Ascending aorta (tissue), 2 donors: ENCODE measurements around the gene SEPTIN5. TPM values are rescaled to one million over a fixed set of nuclear protein-coding genes. Genes with fewer than 3 reads are reported as not detected.

Experiments
- DNase-seq, 2 donors: peaks; one replicate each; pipeline ENCODE4 v3.0.0-alpha.2; 2019; ENCODE audit warnings: low spot score in 2 of 2
- H3K27ac ChIP-seq, 2 donors: fragments of 200-600 bp; sonication (generic); one replicate each; pipeline ENCODE4 v1.5.1; 2016 to 2017; ENCODE audit warnings: mild to moderate bottlenecking in 1 of 2
- H3K27me3 ChIP-seq: fragments of 200-600 bp; sonication (generic); one replicate; pipeline ENCODE4 v1.5.1; 2017
- H3K36me3 ChIP-seq, 2 donors: fragments of 200-600 bp; sonication (generic); one replicate each; pipeline ENCODE4 v1.5.1; 2016
- H3K4me1 ChIP-seq, 2 donors: fragments of 200-600 bp; sonication (generic); one replicate each; pipeline ENCODE4 v1.5.1; 2016 to 2017; ENCODE audit warnings: mild to moderate bottlenecking in 1 of 2
- H3K4me3 ChIP-seq, 2 donors: fragments of 200-600 bp; sonication (generic); one replicate each; pipeline ENCODE4 v1.5.1; 2016 to 2017; ENCODE audit warnings: mild to moderate bottlenecking in 1 of 2
- H3K9me3 ChIP-seq, 2 donors: fragments of 200-600 bp; sonication (generic); one replicate each; pipeline ENCODE4 v1.5.1; 2016
- intact Hi-C: fragments of 100-400 bp; cut with DNase I; formaldehyde crosslinking; loops from one replicate; pipeline ENCODE4 v1.15.1; 2023
- total RNA-seq: library from RNA; depleted of rRNA; stranded (reverse); fragments of >200 nt; gene quantifications from one replicate; pipeline ENCODE4 v1.1.0, GENCODE V29; 2016
- TF ChIP-seq, protein P1 (sequence below), 3 experiments: fragments of 200-600 bp in 2 of 3; fragments of 450-650 bp in 1 of 3; sonication (generic) in 2 of 3; IDR thresholded peaks; one replicate each; pipeline ENCODE4 v1.5.1; 2016 to 2019; ENCODE audit warnings: antibody characterized with exemption in 3 of 3, mild to moderate bottlenecking in 1 of 3, moderate library complexity in 1 of 3

Gene SEPTIN5
- total RNA-seq, 1 donor from 2014 or later: 105 TPM

DNA sequence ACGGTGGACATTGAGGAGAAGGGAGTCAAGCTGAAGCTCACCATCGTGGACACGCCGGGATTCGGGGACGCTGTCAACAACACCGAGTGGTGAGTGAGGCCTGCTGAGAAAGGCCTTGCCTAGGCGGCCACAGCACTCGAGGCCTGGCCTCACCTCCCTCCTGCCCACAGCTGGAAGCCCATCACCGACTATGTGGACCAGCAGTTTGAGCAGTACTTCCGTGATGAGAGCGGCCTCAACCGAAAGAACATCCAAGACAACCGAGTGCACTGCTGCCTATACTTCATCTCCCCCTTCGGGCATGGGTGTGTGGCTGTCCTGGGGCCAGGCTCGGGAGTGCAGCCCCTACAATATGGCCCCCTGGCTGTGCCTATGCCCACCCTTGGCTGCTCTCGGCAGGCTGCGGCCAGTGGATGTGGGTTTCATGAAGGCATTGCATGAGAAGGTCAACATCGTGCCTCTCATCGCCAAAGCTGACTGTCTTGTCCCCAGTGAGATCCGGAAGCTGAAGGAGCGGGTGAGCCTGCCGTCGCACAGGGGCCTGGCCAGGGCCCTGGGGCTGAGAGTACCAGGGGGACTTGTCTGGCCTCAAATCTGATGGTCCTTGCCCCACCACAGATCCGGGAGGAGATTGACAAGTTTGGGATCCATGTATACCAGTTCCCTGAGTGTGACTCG, 6.0 kb downstream of the SEPTIN5 start:
- TF ChIP-seq, protein P1, sequence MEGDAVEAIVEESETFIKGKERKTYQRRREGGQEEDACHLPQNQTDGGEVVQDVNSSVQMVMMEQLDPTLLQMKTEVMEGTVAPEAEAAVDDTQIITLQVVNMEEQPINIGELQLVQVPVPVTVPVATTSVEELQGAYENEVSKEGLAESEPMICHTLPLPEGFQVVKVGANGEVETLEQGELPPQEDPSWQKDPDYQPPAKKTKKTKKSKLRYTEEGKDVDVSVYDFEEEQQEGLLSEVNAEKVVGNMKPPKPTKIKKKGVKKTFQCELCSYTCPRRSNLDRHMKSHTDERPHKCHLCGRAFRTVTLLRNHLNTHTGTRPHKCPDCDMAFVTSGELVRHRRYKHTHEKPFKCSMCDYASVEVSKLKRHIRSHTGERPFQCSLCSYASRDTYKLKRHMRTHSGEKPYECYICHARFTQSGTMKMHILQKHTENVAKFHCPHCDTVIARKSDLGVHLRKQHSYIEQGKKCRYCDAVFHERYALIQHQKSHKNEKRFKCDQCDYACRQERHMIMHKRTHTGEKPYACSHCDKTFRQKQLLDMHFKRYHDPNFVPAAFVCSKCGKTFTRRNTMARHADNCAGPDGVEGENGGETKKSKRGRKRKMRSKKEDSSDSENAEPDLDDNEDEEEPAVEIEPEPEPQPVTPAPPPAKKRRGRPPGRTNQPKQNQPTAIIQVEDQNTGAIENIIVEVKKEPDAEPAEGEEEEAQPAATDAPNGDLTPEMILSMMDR (IDR thresholded peaks at IDR 0.05): no peak
- Histone ChIP-seq H3K4me1 (peaks cover 7 to 19% of the 10 kb centered on the region in 2 donors), H3K27ac (no peak overlapping the region), H3K36me3 (peaks cover 10 to 18% of the 10 kb centered on the region in 2 donors), H3K4me3 (no peak overlapping the region), H3K27me3 (no peaks in the 10 kb centered on the region), H3K9me3 (no peaks in the 10 kb centered on the region)
- intact Hi-C loops: no loop called here
- no peak for DNase-seq

DNA sequence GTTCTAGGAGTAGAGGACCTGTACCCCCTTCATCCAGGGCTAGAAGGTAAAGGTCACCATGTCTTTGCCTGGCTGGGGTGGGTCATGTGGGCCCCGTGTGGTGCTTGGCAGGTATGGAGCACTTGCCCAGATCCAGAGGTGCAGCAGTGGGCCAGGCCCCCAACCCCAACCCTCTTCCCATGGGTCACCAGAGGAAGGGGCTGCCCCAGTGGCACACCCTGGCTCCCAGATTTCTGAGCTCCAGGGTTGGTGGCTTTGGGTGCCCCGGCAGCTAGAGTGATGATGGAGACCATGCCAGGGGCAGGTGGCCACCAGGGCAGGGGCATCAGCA, 6.7 kb downstream of the SEPTIN5 start:
- Histone ChIP-seq H3K36me3 (peaks cover 10 to 18% of the 10 kb centered on the region in 2 donors), H3K4me3 (no peak overlapping the region), H3K9me3 (no peaks in the 10 kb centered on the region), H3K27ac (no peak overlapping the region), H3K27me3 (no peaks in the 10 kb centered on the region), H3K4me1 (peaks cover 7 to 18% of the 10 kb centered on the region in 2 donors)
- DNase-seq: no peak
- intact Hi-C loops: no loop called here
- TF ChIP-seq, protein P1 (IDR thresholded peaks at IDR 0.05): no peak

DNA sequence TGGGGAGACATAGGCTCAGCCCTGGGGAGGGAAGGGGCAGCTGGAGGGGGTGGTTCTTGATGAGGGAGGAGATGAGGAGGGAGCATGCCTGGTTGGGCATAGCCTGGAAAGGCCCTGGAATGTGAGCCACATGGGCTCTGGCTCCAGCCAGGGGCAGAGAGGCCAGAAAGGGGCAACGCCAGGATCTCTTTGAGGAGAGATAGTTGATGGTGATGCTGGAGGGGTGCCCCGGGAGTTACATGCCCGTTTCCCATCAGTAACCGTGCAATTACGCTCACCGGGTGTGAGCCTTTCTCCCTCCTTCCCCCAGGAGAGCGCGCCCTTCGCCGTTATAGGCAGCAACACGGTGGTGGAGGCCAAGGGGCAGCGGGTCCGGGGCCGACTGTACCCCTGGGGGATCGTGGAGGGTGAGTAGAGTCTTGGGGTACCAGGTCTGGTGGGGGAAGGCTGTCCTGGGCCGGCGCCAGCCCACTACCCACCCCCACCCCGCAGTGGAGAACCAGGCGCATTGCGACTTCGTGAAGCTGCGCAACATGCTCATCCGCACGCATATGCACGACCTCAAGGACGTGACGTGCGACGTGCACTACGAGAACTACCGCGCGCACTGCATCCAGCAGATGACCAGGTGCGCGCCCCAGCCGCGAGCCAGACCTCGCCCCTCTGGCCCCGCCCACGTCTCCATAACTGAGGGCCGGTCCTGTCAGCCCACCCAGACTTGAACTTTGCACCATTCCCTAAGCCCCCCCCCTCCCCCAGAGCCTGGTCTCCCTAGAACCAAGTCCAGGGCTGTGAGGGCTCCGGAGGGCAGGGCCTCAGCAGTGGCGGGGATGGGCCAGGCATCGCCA, 7.3 kb downstream of the SEPTIN5 start:
- no peak for DNase-seq
- intact Hi-C loops: no loop called here
- Histone ChIP-seq H3K4me1 (peaks cover 7 to 18% of the 10 kb centered on the region in 2 donors), H3K27me3 (no peaks in the 10 kb centered on the region), H3K36me3 (peaks cover 10 to 18% of the 10 kb centered on the region in 2 donors), H3K4me3 (no peak overlapping the region), H3K27ac (no peak overlapping the region), H3K9me3 (no peaks in the 10 kb centered on the region)
- TF ChIP-seq, protein P1 (IDR thresholded peaks at IDR 0.05): no peak

DNA sequence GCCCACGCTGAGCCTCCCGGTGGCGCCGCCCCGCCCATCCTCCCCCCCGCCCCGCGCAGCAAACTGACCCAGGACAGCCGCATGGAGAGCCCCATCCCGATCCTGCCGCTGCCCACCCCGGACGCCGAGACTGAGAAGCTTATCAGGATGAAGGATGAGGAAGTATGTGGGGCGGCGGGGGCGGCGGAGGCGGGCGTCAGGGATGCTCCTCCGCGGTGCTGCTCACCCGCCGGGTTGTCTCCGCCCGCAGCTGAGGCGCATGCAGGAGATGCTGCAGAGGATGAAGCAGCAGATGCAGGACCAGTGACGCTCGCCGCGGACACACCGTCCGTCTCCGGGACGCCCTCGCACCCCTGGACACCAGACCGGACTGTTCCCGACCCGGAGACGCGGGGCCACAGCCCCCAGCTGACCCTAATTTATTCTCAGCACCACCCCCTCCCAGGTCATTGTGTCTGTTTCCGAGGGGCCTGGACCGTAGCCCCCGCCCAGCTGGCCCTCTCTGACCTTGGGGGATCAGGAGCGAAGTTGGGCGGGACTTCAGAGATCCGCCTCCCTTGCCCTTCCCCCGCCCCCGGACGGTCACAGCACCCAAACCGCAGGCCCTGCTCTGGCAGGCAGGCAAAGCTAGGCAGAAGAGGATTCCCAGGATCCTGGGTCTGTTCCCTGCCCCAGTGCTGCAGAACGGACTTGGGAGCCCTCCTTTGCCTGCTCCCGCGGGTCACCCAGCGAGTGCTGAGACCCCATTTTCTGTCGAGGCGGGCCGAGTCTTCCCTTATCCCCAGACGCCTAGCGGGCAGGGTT, 8.1 kb downstream of the SEPTIN5 start:
- Histone ChIP-seq H3K9me3 (no peaks in the 10 kb centered on the region), H3K4me3 (no peak overlapping the region), H3K4me1 (peaks cover 7 to 15% of the 10 kb centered on the region in 2 donors), H3K36me3 (peaks cover 10 to 18% of the 10 kb centered on the region in 2 donors), H3K27me3 (no peaks in the 10 kb centered on the region), H3K27ac (no peak overlapping the region)
- TF ChIP-seq, protein P1 (IDR thresholded peaks at IDR 0.05): no peak
- no peak for DNase-seq
- intact Hi-C loops: no loop called here

DNA sequence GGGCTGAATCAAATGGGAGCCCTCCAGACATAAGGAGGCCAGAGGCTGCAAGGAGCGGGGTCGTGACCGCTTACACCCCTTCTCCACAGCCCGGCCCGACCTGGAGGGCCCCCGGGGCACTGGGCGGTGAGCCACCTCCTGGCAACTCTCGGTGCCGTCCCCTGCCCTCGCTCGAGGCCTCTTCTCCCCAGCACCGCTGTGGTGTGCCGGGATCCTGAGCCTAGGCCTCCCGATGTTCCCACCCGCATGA, 8.6 kb downstream of the SEPTIN5 start:
- H3K4me3 ChIP-seq: no peak overlapping the region
- no peak for DNase-seq
- H3K27me3 ChIP-seq: no peaks in the 10 kb centered on the region
- H3K4me1 ChIP-seq: peaks cover 2 to 10% of the 10 kb centered on the region in 2 donors
- intact Hi-C loops: no loop called here
- H3K36me3 ChIP-seq: peaks cover 10 to 18% of the 10 kb centered on the region in 2 donors
- TF ChIP-seq, protein P1 (IDR thresholded peaks at IDR 0.05): no peak
- H3K27ac ChIP-seq: no peak overlapping the region
- no peaks in the 10 kb centered on the region for H3K9me3 ChIP-seq
